Measurements from ENCODE around the gene DIPK1C.

DIPK1C gene

GRCh38 chr18:74450626-74451025, 6.5 kb downstream of the DIPK1C start:
- no peak for DNase-seq

GRCh38 chr18:74447404-74448152, 9.5 kb downstream of the DIPK1C start:
- no peak for DNase-seq

- no peak for DNase-seq
These were observed 10.3 kb downstream of the DIPK1C start for GRCh38 chr18:74446631-74447403.

DNA sequence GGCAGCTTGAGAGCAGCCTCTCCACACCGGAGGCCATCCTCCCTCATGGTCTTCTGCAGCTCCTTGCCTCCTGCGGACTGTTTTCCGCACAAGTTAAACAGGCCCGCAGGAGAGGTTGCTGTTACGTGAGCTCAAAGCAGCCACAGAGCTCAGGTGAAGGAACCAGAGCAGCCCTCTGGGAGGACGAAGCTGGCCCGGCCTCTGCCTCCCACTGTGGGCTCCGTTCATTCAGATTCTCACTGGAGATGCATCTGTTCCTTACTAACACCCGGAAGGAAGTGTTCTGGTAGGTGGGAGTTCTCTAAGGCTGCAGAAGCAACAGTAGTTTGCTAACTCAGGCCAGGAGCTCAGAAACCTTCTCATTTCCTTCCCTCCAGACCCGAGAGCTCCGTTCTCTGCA, 10.9 kb downstream of the DIPK1C start:
- no peak for DNase-seq

DNA sequence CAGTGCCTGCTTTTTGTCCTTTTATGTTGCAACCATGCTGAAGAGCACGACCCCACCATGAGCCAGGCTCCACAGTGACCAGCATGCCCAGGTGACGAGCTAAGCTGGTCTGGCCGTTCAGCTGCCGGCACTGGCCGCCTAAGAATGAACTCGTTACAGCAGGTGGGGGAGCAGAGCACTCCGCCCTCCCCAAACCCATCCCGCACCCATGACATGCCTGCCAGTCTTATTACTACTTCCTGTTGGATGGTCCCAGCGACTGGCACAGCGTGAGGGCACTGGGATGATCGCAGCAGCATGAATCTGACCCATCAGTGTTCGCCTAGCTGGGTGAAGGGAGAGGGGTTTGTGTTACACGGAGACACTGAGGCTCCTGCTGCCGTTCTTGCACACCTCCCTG, 11.5 kb downstream of the DIPK1C start:
- no peak for DNase-seq

DNA sequence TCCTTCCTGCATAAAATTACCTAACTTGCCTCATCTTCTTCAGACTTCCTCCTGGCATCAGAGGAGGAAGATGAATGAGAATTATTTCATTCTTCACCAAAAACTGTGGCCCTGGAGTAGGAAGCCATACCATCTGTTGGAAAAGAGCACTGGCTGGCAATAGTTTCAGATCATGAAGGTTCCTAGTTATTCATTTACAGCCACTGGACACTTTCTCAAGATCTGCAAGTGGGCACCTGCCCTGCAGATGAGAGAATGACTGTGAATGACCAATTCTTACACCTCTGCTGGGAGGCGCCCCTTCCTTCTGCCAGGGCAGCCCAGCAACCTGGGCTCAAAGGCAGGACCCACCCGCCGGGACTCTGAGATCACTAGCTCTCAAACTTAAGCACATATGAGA, 13.0 kb downstream of the DIPK1C start:
- DNase-seq: no peak

- DNase-seq: no peak
These were observed 16.2 kb downstream of the DIPK1C start for GRCh38 chr18:74440808-74441427.

DNA sequence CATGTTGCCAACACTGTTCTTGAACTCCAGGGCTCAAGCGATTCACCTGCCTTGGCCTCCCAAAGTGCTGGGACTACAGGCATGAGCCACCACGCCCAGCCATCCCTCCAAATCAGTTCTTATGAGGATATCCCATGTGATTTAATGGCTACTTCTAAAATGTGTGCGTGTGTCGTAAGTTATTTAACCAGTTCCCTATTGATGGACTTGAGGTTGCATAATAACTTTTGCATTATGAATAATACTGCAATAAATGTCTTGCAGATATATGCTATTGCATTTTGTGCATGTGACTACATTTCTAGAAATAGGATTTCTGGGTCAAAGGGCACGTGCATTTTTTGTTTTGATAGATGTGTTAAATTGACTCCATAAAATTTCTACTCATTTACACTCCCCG, 19.0 kb downstream of the DIPK1C start:
- no peak for DNase-seq

DNA sequence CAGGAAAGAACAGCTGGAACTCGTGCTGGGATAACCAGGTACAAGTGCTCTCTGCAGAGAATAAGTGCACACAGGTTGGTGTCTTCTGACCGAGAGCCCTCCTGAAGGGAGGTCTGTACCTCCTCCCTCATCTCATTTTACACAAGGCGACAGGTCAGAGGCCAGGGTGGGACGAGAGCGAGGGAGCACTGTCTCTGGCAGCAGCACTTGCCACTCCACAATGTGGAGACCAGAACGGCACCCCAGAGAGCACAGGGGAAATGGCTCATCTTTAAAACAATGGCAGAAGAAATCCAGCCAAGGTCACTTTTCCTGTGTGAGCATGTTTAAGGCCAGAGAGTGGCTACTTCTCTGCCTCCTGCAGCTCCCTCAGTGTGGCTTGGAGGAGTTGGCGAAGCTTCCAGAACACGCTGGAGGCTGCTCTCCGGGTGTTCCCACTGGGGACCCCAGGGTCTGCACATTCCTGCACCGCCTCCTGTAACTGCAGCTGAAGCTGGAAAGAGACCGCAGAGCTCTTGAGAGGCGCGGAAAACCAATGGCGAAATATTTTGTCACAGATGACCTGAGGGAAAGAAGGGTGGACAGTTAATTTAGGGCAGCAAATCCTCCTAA, 20.8 kb downstream of the DIPK1C start:
- no peak for DNase-seq

DNA sequence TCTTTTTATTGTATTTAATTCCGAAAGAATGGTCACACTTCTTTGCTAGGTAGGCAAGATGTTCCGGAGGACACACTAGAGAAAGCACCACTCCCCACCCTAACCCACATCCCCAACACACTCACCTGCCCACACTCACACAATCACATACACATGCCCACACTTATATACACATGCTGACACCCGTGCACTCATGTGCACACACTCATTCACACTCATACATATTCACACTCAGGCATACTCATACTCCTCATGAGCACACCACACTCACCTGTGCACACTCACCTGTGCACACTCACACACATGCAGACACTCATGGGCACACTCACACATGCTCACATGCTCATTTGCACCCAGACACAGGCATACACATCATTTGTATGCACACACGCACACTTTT, 21.4 kb downstream of the DIPK1C start:
- DNase-seq: no peak

- DNase-seq: no peak
These were observed 22.6 kb downstream of the DIPK1C start for GRCh38 chr18:74434466-74434865.

DNA sequence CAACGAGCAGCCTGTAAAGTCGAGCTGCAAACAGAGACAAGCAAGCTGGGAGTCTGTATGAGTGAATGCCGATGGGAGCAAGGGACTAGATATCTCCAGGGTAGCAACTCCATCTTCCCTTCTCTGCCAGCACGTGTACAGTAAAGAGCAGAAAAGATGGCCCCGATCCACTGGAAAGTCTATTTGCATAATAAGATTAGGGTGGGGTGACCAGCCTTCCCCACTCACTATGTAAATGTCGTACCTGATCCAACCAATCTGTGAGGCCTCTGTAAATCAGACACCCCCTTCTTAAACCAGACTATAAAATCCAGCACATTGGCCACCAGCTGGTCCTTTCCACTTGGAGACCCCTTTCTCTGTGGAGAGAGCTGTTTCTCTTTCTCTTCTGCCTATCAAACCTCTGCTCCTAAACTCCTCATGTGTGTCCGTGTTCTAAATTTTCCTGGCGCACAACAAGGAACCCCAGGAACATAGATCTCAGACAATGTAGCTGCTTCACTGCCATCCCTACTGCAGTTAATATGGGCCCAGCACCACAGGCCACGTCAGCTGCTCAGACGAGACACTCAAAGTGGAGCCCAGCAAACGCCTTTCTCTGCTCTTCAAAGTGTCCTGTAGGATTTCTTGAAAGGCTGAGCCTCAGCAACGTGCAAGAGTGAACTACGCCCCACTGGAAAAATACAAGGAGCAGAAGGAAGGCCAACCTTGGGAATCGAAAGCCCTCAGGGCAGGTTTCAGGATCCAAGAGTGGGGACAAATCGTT, 26.1 kb downstream of the DIPK1C start:
- no peak for DNase-seq

- no peak for DNase-seq
These were observed 26.9 kb downstream of the DIPK1C start for GRCh38 chr18:74430231-74430630.

- DNase-seq: no peak
These were observed 28.0 kb downstream of the DIPK1C start for GRCh38 chr18:74429096-74429495.

- no peak for DNase-seq
These were observed 29.5 kb downstream of the DIPK1C start for GRCh38 chr18:74427442-74428112.

DNA sequence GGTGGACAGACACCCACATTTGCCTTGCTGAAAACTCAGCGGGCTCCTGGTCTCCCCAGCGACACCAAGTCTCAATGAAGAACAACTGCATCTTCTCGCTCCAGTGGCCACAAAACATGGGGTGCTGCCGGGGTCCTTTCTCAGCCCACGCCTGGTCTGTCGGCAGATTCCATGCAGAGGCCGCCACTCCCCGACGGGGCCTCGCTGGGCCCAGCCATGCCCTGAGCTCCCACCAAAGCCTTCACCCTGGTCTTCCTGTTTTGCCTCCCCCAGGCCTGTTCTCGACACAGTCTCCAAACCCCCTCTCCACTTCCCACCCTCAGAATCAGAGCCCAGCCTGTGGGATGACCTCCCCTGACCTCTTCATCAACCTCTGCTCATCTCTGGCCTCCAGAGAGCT, 31.2 kb downstream of the DIPK1C start:
- DNase-seq: no peak

- DNase-seq: no peak
These were observed 31.9 kb downstream of the DIPK1C start for GRCh38 chr18:74425161-74425560.

- DNase-seq: no peak
These were observed 34.6 kb downstream of the DIPK1C start for GRCh38 chr18:74422541-74422940.

DNA sequence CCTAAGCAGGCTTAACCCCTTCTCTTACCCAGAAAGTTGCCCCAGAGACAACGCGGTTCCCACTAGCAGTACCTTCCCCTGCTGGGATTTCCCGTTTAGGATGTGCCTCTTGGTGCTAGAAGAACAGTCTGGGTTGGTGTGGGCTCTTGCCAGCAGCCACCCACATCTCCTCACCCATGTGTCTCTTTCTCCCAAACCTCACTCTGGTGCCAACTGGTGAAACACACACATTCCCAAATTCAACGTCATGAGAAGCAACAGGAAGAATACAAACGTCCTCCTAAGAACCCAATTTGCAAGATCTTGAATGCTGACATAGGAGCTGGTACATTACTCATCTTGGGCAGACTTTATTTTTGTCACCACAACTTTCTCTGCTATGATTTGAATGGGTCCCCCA, 36.2 kb downstream of the DIPK1C start:
- DNase-seq: no peak

- DNase-seq: no peak
These were observed 36.6 kb downstream of the DIPK1C start for GRCh38 chr18:74420481-74420880.

DNA sequence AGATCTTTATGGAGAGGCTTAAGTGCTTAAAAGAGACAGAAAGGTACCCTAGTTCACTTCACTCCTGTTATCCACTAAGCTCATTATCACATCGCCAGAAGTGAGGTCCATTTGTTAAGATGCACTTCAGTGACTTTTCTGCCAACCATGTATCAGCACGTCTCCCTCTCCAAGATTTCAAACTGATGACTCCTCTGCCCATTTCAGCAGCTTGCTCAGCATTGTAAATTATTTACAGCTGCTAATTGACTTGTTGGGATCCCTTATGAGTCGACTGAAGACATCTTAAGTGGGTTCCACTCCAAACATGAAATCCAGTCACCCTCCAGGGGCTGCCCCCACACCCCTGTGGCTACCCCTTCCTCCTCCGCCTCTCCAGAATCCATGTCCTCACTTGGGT, 37.3 kb downstream of the DIPK1C start:
- DNase-seq: no peak

- no peak for DNase-seq
These were observed 39.1 kb downstream of the DIPK1C start for GRCh38 chr18:74418023-74418422.
